Endothelial cell of umbilical vein (primary cell): ENCODE measurements around the gene RAP1GDS1.

Experiments
- CTCF ChIP-seq, 2 donors: IDR thresholded peaks; 1 replicate in 1 of 2; 2 replicates in 1 of 2; pipeline ENCODE4 v1.5.1; 2011; ENCODE audit warnings: low read length in 2 of 2, mild to moderate bottlenecking in 2 of 2, moderate library complexity in 2 of 2, control low read depth in 1 of 2, inconsistent platforms in 1 of 2, low read depth in 1 of 2; ENCODE audit not compliant: insufficient read depth in 1 of 2; ENCODE audit errors: extremely low read depth in 1 of 2
- EZH2 ChIP-seq: IDR thresholded peaks from 2 replicates; pipeline ENCODE4 v1.6.1; 2012; ENCODE audit warnings: borderline replicate concordance, low read depth, mild to moderate bottlenecking, moderate library complexity, low read length, inconsistent platforms; ENCODE audit not compliant: severe bottlenecking
- FOS ChIP-seq: IDR thresholded peaks from 2 replicates; pipeline ENCODE4 v1.6.1; 2011; ENCODE audit warnings: mild to moderate bottlenecking, low read length, moderate library complexity, borderline replicate concordance; ENCODE audit not compliant: insufficient read depth
- JUN ChIP-seq: IDR thresholded peaks from 2 replicates; pipeline ENCODE4 v1.6.1; 2011; ENCODE audit warnings: borderline replicate concordance, low read depth; ENCODE audit not compliant: insufficient read length, insufficient read depth
- MAX ChIP-seq: IDR thresholded peaks from 2 replicates; pipeline ENCODE4 v1.6.1; 2011; ENCODE audit not compliant: insufficient read depth, insufficient read length
- MYC ChIP-seq: IDR thresholded peaks from one replicate; pipeline ENCODE4 v1.6.1; 2011; ENCODE audit warnings: mild to moderate bottlenecking, low read depth, low read length
- POLR2A ChIP-seq: IDR thresholded peaks from 2 replicates; pipeline ENCODE4 v1.6.1; 2012; ENCODE audit warnings: low read depth, mild to moderate bottlenecking, control low read depth, low read length
- POLR2AphosphoS5 ChIP-seq: IDR thresholded peaks from 2 replicates; pipeline ENCODE4 v1.6.1; 2012; ENCODE audit warnings: low read depth, mild to moderate bottlenecking, control low read depth, low read length, moderate library complexity; ENCODE audit not compliant: insufficient read depth

GRCh38 chr4:98310867-98311266 is 49.7 kb downstream of the RAP1GDS1 start:
- TF ChIP-seq EZH2 = no peak
- TF ChIP-seq CTCF (IDR thresholded peaks at IDR 0.05; ENCODE audit: extremely low read depth in 1 of 2, insufficient read depth in 1 of 2, low read depth in 1 of 2, low read length in 2 of 2) = no peak
- no peak for TF ChIP-seq POLR2AphosphoS5
- no peak for TF ChIP-seq POLR2A
- TF ChIP-seq FOS = no peak
- TF ChIP-seq JUN = no peak
- no peak for TF ChIP-seq MYC
- TF ChIP-seq MAX = no peak
